Neural cell (in vitro differentiated cells): Measurements from ENCODE around the gene KRTAP10-5. TPM values are rescaled to one million over a fixed set of nuclear protein-coding genes. Genes with fewer than 3 reads are reported as not detected.

ENCODE experiments used
- H2AFZ ChIP-seq: fragments of 200-600, 300-800 bp; sonication (generic), shearing (Covaris generic); 2 replicates; pipeline ENCODE4 v1.6.0; 2014; ENCODE audit warnings: low read depth, mild to moderate bottlenecking, antibody characterized with exemption, low read length, moderate library complexity
- H3F3A ChIP-seq: fragments of 200-600 bp; shearing (Covaris generic); 2 replicates; pipeline ENCODE4 v1.6.1; 2016; ENCODE audit warnings: mild to moderate bottlenecking, moderate library complexity, mixed read lengths, antibody characterized with exemption, low read length; ENCODE audit not compliant: insufficient read depth, poor library complexity, severe bottlenecking
- H3K27ac ChIP-seq: fragments of 200-600, 300-800 bp; sonication (generic), shearing (Covaris generic); 2 replicates; pipeline ENCODE4 v1.5.1; 2014; ENCODE audit warnings: mild to moderate bottlenecking, low read length, moderate library complexity
- H3K27me3 ChIP-seq: fragments of 300-800, 200-600 bp; sonication (generic), shearing (Covaris generic); 2 replicates; pipeline ENCODE4 v1.6.0; 2014; ENCODE audit warnings: mild to moderate bottlenecking, low read depth, low read length, moderate library complexity; ENCODE audit not compliant: insufficient read depth
- H3K36me3 ChIP-seq: fragments of 300-800, 200-600 bp; sonication (generic), shearing (Covaris generic); 2 replicates; pipeline ENCODE4 v1.5.1; 2014; ENCODE audit warnings: mild to moderate bottlenecking, antibody characterized with exemption, low read length, moderate library complexity; ENCODE audit not compliant: insufficient read depth
- H3K4me2 ChIP-seq: fragments of 300-800, 200-600 bp; sonication (generic), shearing (Covaris generic); 2 replicates; pipeline ENCODE4 v1.6.0; 2014; ENCODE audit warnings: mild to moderate bottlenecking, low read length
- H3K4me3 ChIP-seq: fragments of 300-800, 200-600 bp; sonication (generic), shearing (Covaris generic); 2 replicates; pipeline ENCODE4 v1.5.1; 2014; ENCODE audit warnings: mild to moderate bottlenecking, low read length, moderate library complexity
- H3K79me2 ChIP-seq: fragments of 200-600 bp; shearing (Covaris generic); replicated peaks from 2 replicates; pipeline ENCODE4 v1.6.0; 2014; ENCODE audit warnings: mild to moderate bottlenecking, low read length, moderate library complexity; ENCODE audit not compliant: insufficient read depth
- H3K9ac ChIP-seq: fragments of 300-800, 200-600 bp; sonication (generic), shearing (Covaris generic); 2 replicates; pipeline ENCODE4 v1.6.1; 2016; ENCODE audit warnings: mild to moderate bottlenecking, low read length, mixed read lengths
- H3K9me2 ChIP-seq: fragments of 200-600 bp; shearing (Covaris generic); 2 replicates; pipeline ENCODE4 v1.6.1; 2016; ENCODE audit warnings: mild to moderate bottlenecking, low read length, mixed read lengths; ENCODE audit not compliant: insufficient read depth
- H3K9me3 ChIP-seq: fragments of 200-600, 300-800 bp; sonication (generic), shearing (Covaris generic); 2 replicates; pipeline ENCODE4 v1.6.1; 2016; ENCODE audit warnings: mild to moderate bottlenecking, mixed run types, low read length, moderate library complexity, mixed read lengths
- H4K20me1 ChIP-seq: fragments of 200-600 bp; shearing (Covaris generic); 2 replicates; pipeline ENCODE4 v1.6.1; 2016; ENCODE audit warnings: mild to moderate bottlenecking, mixed run types; ENCODE audit not compliant: insufficient read depth
- EP300 ChIP-seq: fragments of 450-650 bp; conservative IDR thresholded peaks from 2 replicates; pipeline ENCODE4 v1.6.1; 2014; ENCODE audit warnings: antibody characterized with exemption, mild to moderate bottlenecking, moderate library complexity; ENCODE audit not compliant: poor library complexity, severe bottlenecking
- EZH2 ChIP-seq: fragments of 200-600, 300-800 bp; shearing (Covaris generic), sonication (generic); IDR thresholded peaks from 2 replicates; pipeline ENCODE4 v1.6.1; 2014; ENCODE audit warnings: antibody characterized with exemption, low read length, borderline replicate concordance, mild to moderate bottlenecking; ENCODE audit not compliant: insufficient read depth, poor library complexity, severe bottlenecking
- MXI1 ChIP-seq: fragments of 450-650 bp; conservative IDR thresholded peaks from 2 replicates; pipeline ENCODE4 v1.6.1; 2014; ENCODE audit warnings: antibody characterized with exemption, mild to moderate bottlenecking; ENCODE audit not compliant: poor library complexity, severe bottlenecking
- POLR2AphosphoS5 ChIP-seq: IDR thresholded peaks from 2 replicates; pipeline ENCODE4 v1.6.1; 2012
- RAD21 ChIP-seq: fragments of 450-650 bp; conservative IDR thresholded peaks from 2 replicates; pipeline ENCODE4 v1.6.1; 2014; ENCODE audit warnings: antibody characterized with exemption, mild to moderate bottlenecking, moderate library complexity
- SMC3 ChIP-seq: fragments of 450-650 bp; conservative IDR thresholded peaks from 2 replicates; pipeline ENCODE4 v1.6.1; 2014; ENCODE audit warnings: antibody characterized with exemption, mild to moderate bottlenecking, moderate library complexity; ENCODE audit not compliant: poor library complexity
- TAF1 ChIP-seq: IDR thresholded peaks from 2 replicates; pipeline ENCODE4 v1.6.1; 2012; ENCODE audit warnings: low read depth
- polyA plus RNA-seq: library from polyadenylated mRNA; depleted of rRNA; stranded (reverse); fragments of >200 nt; gene quantifications from 2 replicates; pipeline ENCODE4 v1.2.3, GENCODE V29; 2014
- TF ChIP-seq, protein P1 (sequence below): fragments of 450-650 bp; IDR thresholded peaks from 2 replicates; pipeline ENCODE4 v1.5.1; 2014; ENCODE audit warnings: antibody characterized with exemption, mild to moderate bottlenecking, moderate library complexity; ENCODE audit not compliant: poor library complexity, severe bottlenecking
- TF ChIP-seq, protein P2 (sequence below): IDR thresholded peaks from 2 replicates; pipeline ENCODE4 v1.6.1; 2012; ENCODE audit warnings: borderline replicate concordance

Gene KRTAP10-5
- polyA plus RNA-seq, 1 donor from 2014 or later = not detected

DNA sequence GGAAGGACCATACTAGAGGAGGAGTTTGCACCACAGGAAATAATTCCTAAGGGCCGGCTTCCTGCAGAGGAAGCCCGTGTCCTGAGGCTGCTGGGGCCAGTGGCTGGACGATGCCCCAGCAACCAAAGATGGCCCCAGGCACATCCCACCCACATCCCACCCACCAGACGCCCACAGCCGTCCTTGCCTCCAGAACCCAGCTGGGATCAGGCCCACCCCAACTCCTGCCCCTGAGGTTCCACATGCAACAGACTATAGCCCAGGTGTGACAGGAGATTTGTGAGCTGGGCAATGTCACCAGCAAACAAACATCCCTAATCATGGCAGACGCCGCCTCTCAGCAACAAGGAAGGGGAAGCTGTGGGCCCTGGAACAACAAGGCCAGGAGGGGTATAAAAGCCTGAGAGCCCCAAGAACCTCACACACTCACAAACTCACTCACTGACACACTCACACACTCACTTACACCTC, 46.3 kb upstream of the KRTAP10-5 start, which contains the start of gene KRTAP10-9:
KRTAP10-9 (plus strand) TSS at position 421 of the 471 bp plus-strand sequence. CDS start 79 bp downstream, outside the sequence.
- Histone ChIP-seq H3K9me2 (no peaks in the 10 kb centered on the region), H3K4me3 (no peak within 1 kb of the TSS), H3K27me3 (no peaks in the 10 kb centered on the region), H2AFZ (no peak within 1 kb of the TSS), H3K9ac (no peak within 1 kb of the TSS), H4K20me1 (no peaks in the 10 kb centered on the region), H3K9me3 (peaks cover 6% of the 10 kb centered on the region), H3K79me2 (no peaks in the 10 kb centered on the region), H3K4me2 (no peak within 1 kb of the TSS), H3K36me3 (no peaks in the 10 kb centered on the region), H3K27ac (no peak within 1 kb of the TSS), H3F3A (no peaks in the 10 kb centered on the region)
- TF ChIP-seq EZH2 (no peak), POLR2AphosphoS5 (no peak), SMC3 (no peak), MXI1 (no peak), EP300 (no peak), TAF1 (no peak), RAD21 (no peak)
- TF ChIP-seq, protein P1, sequence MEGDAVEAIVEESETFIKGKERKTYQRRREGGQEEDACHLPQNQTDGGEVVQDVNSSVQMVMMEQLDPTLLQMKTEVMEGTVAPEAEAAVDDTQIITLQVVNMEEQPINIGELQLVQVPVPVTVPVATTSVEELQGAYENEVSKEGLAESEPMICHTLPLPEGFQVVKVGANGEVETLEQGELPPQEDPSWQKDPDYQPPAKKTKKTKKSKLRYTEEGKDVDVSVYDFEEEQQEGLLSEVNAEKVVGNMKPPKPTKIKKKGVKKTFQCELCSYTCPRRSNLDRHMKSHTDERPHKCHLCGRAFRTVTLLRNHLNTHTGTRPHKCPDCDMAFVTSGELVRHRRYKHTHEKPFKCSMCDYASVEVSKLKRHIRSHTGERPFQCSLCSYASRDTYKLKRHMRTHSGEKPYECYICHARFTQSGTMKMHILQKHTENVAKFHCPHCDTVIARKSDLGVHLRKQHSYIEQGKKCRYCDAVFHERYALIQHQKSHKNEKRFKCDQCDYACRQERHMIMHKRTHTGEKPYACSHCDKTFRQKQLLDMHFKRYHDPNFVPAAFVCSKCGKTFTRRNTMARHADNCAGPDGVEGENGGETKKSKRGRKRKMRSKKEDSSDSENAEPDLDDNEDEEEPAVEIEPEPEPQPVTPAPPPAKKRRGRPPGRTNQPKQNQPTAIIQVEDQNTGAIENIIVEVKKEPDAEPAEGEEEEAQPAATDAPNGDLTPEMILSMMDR = no peak
- TF ChIP-seq, protein P2, sequence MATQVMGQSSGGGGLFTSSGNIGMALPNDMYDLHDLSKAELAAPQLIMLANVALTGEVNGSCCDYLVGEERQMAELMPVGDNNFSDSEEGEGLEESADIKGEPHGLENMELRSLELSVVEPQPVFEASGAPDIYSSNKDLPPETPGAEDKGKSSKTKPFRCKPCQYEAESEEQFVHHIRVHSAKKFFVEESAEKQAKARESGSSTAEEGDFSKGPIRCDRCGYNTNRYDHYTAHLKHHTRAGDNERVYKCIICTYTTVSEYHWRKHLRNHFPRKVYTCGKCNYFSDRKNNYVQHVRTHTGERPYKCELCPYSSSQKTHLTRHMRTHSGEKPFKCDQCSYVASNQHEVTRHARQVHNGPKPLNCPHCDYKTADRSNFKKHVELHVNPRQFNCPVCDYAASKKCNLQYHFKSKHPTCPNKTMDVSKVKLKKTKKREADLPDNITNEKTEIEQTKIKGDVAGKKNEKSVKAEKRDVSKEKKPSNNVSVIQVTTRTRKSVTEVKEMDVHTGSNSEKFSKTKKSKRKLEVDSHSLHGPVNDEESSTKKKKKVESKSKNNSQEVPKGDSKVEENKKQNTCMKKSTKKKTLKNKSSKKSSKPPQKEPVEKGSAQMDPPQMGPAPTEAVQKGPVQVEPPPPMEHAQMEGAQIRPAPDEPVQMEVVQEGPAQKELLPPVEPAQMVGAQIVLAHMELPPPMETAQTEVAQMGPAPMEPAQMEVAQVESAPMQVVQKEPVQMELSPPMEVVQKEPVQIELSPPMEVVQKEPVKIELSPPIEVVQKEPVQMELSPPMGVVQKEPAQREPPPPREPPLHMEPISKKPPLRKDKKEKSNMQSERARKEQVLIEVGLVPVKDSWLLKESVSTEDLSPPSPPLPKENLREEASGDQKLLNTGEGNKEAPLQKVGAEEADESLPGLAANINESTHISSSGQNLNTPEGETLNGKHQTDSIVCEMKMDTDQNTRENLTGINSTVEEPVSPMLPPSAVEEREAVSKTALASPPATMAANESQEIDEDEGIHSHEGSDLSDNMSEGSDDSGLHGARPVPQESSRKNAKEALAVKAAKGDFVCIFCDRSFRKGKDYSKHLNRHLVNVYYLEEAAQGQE = no peak

DNA sequence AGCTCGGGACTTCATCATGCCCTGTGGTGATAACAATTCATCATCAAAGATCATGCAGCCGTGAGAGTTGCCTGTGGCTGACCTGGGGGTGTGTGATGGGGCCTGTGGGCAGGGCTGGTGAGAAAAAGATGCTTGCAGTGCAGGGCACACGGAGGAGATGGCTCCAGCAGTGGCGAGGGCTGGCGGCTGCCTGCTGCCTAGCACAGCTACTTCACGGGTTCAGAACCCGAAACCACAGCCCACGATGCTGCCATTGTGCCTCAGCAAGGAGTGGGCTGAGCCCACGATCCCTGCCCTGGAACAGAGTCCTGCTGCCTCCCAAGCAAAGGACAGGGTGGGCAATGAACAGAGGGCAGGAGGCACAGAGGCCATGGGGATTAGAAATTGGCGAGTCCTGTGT, 45.9 kb upstream of the KRTAP10-5 start:
- Histone ChIP-seq H3K9ac (no peak overlapping the region), H3K36me3 (no peaks in the 10 kb centered on the region), H4K20me1 (no peaks in the 10 kb centered on the region), H3K9me2 (no peaks in the 10 kb centered on the region), H3F3A (no peaks in the 10 kb centered on the region), H3K9me3 (peaks cover 6% of the 10 kb centered on the region), H2AFZ (no peak overlapping the region), H3K4me2 (no peak overlapping the region), H3K4me3 (no peak overlapping the region), H3K27me3 (no peaks in the 10 kb centered on the region), H3K79me2 (no peaks in the 10 kb centered on the region), H3K27ac (no peak overlapping the region)
- TF ChIP-seq TAF1 (no peak), SMC3 (no peak), EP300 (no peak), RAD21 (no peak), EZH2 (no peak), POLR2AphosphoS5 (no peak), MXI1 (no peak)
- TF ChIP-seq, protein P1 = no peak
- TF ChIP-seq, protein P2 = no peak
